Measurements from ENCODE around the gene TRIM71. TPM values are rescaled to one million over a fixed set of nuclear protein-coding genes. Genes with fewer than 3 reads are reported as not detected.

Gene TRIM71
- total and polyA plus RNA-seq, 2 of the 13 experiments (the other 11 are each of a cell fraction or from before 2014, with no cell fraction given), result 21.7 to 76.9 TPM

DNA sequence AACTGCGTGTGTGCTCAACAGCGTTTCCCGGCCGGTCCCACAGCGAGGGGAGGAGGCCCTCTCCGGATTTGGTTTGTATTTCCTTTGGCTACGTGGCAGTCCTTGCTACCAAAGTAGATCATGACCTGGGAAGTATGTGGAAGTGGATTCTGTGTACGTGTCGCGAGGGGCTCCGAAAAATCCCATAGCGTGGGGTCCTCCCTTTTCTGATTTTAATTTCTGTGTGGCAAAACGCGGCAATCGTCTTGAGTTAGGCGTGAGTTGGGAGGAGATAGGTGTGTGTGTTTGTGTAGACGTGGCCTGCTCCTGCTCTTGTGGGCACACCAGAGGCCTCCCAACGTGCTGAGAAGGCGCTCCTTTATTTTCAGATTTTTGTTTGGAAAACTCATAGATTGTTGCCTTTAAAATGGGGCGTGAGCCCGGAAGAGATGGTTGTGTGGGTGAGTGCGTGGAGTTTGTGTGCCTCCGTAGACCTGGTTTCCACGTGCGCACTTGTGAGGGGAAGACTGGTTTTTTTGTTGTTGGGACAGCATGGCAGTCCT lies 1.2 kb downstream of the TRIM71 start (continued):
- TF ChIP-seq ZNF556 (CRISPR knock-in tag; IDR thresholded peaks at IDR 0.05; ENCODE audit: borderline replicate concordance) (no peak), FOXJ3 (CRISPR knock-in tag; IDR thresholded peaks at IDR 0.05; ENCODE audit: borderline replicate concordance) (no peak), MAZ (IDR thresholded peaks at IDR 0.05; ENCODE audit: borderline replicate concordance, low read depth, low read length) (no peak), MAZ (CRISPR knock-in tag; IDR thresholded peaks at IDR 0.05; ENCODE audit: low read depth) (no peak), RBM22 (optimal IDR thresholded peaks at IDR 0.05; ENCODE audit: low read length) (peak; percentile 46), KDM4B (CRISPR knock-in tag; IDR thresholded peaks at IDR 0.05) (no peak)

GRCh38 chr3:32819551-32820348 lies 2.0 kb downstream of the TRIM71 start:
- Histone ChIP-seq H2AFZ (ENCODE audit: low read length) (no peak overlapping the region), H3K4me3 (replicated peaks in 1 of 3; ENCODE audit: insufficient read depth in 1 of 3, low read depth in 2 of 3, low read length in 3 of 3) (peak overlapping the region; percentile 92 to 98 (median 94)), H3K4me2 (ENCODE audit: low read depth, low read length) (peak overlapping the region; percentile 99), H3K4me1 (ENCODE audit: insufficient read depth, low read length) (peaks cover 31% of the 10 kb centered on the region), H3K9ac (ENCODE audit: insufficient read depth, low read depth, low read length) (peak overlapping the region; percentile 95), H3K27ac (ENCODE audit: extremely low read length, insufficient read depth, low read length) (peak overlapping the region; percentile 99), H3K36me3 (replicated peaks in 1 of 2; ENCODE audit: control insufficient read depth in 1 of 2, insufficient read depth in 2 of 2, low read length in 2 of 2) (peaks cover 10 to 28% of the 10 kb centered on the region in 2 experiments), H3K79me2 (ENCODE audit: insufficient read depth, low read length) (peaks cover 97% of the 10 kb centered on the region), H3K27me3 (ENCODE audit: control insufficient read depth in 1 of 2, insufficient read depth in 2 of 2, low read length in 2 of 2) (peaks cover 0 to 6% of the 10 kb centered on the region in 2 experiments; a peak in 1 of 5 replicates), H3K9me3 (ENCODE audit: low read length) (no peaks in the 10 kb centered on the region), H4K20me1 (ENCODE audit: insufficient read depth, low read length) (peaks cover 72% of the 10 kb centered on the region)
- no peak for ATAC-seq
- intact Hi-C loops (cut with micrococcal nuclease; ENCODE audit: unreplicated experiment), result loop anchor here (1.0 to 2.0 kb wide), 2 partner anchors 45 to 81 kb away; no protein-coding TSS in a partner anchor
- CTCF ChIA-PET (ENCODE audit: low intra/inter-chr PET ratio, low total read pairs), result no interaction called here
- under 1% methylated on average over 23 of the region's 41 CpGs for whole genome bisulfite sequencing (ENCODE audit: low lambda C conversion rate)
- DNase-seq (ENCODE audit: low spot score), result no peak
- in situ Hi-C loops (cut with HindIII; ENCODE audit: extremely low pct_ligation_motif_present, low pct_unique_long_range_greater_than_20kb), result loop anchor here (5.0 to 10.0 kb wide), 2 partner anchors 37 to 65 kb away; no protein-coding TSS in a partner anchor
- no peak for FAIRE-seq
- POLR2A ChIA-PET, result interaction anchor here (1.3 to 2.9 kb wide), 10 partner anchors 14 to 83 kb away, joined by 4 to 15 read pairs (median 6); no protein-coding TSS in a partner anchor
- no TSS peak for BruUV-seq (replicated peaks)
- 0 out of 2 replicates have a peak, but pooled peaks have one; percentile 28 for TF ChIP-seq MYPOP (CRISPR knock-in tag; IDR thresholded peaks at IDR 0.05)
- peak; percentile 34; the same call in 1 of the 2 replicates for TF ChIP-seq ZNF263 (CRISPR knock-in tag; IDR thresholded peaks at IDR 0.05)
- no peak for TF ChIP-seq ATF7-NPFF (CRISPR knock-in tag; IDR thresholded peaks at IDR 0.05; ENCODE audit: low read depth)
- TF ChIP-seq, protein P1, sequence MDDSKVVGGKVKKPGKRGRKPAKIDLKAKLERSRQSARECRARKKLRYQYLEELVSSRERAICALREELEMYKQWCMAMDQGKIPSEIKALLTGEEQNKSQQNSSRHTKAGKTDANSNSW (CRISPR knock-in tag; IDR thresholded peaks at IDR 0.05; ENCODE audit: borderline replicate concordance), result 0 out of 2 replicates have a peak, but pooled peaks have one; percentile 32
- TF ChIP-seq ZNF891 (CRISPR knock-in tag; IDR thresholded peaks at IDR 0.05), result peak; percentile 49; the same call in 1 of the 2 replicates
- no peak for TF ChIP-seq KLF16 (CRISPR knock-in tag; IDR thresholded peaks at IDR 0.05)
- no peak for TF ChIP-seq GFI1 (CRISPR knock-in tag; IDR thresholded peaks at IDR 0.05; ENCODE audit: borderline replicate concordance)
- TF ChIP-seq ZNF275 (CRISPR knock-in tag; IDR thresholded peaks at IDR 0.05; ENCODE audit: borderline replicate concordance), result no peak
- TF ChIP-seq NRL (CRISPR knock-in tag; IDR thresholded peaks at IDR 0.05; ENCODE audit: borderline replicate concordance), result 0 out of 2 replicates have a peak, but pooled peaks have one; percentile 39
- TF ChIP-seq AGO2 (optimal IDR thresholded peaks at IDR 0.05; ENCODE audit: low read depth, low read length), result peak; percentile 56
- no peak for TF ChIP-seq RARG (CRISPR knock-in tag; IDR thresholded peaks at IDR 0.05; ENCODE audit: low read depth)

All from HepG2 (cell line).